OCI-LY3 (cell line): Measurements from ENCODE around the gene CLEC19A.
A peak's percentile ranks its signal among the peaks of the same experiment; 100 is the strongest.

Experiments
- H2AFZ ChIP-seq: fragments of 200-600, 300-600 bp; shearing (Covaris generic); 2 replicates; pipeline ENCODE4 v1.6.0; 2014; ENCODE audit warnings: antibody characterized with exemption, low read depth, low read length
- H3K27ac ChIP-seq: fragments of 200-600, 300-600 bp; sonication (generic); 2 replicates; pipeline ENCODE4 v1.5.1; 2014; ENCODE audit warnings: mild to moderate bottlenecking, low read length, moderate library complexity, mixed read lengths
- H3K27me3 ChIP-seq: fragments of 200-600, 300-600 bp; sonication (generic); 2 replicates; pipeline ENCODE4 v1.6.1; 2014; ENCODE audit warnings: low read depth, low read length, mixed read lengths
- H3K36me3 ChIP-seq: fragments of 200-600, 300-600 bp; sonication (generic); replicated peaks from 2 replicates; pipeline ENCODE3; 2014; ENCODE audit warnings: low read depth, low read length, mixed read lengths
- H3K4me1 ChIP-seq: fragments of 300-600, 200-600 bp; sonication (generic); 2 replicates; pipeline ENCODE4 v1.6.1; 2014; ENCODE audit warnings: low read length, mixed read lengths
- H3K4me2 ChIP-seq: fragments of 200-600, 300-600 bp; sonication (generic); 2 replicates; pipeline ENCODE4 v1.6.1; 2014; ENCODE audit warnings: low read length, mixed read lengths
- H3K4me3 ChIP-seq: fragments of 300-600, 200-600 bp; sonication (generic); 2 replicates; pipeline ENCODE4 v1.5.1; 2014; ENCODE audit warnings: antibody characterized with exemption, mild to moderate bottlenecking, low read length, moderate library complexity
- H3K79me2 ChIP-seq: fragments of 300-600, 200-600 bp; shearing (Covaris generic); 2 replicates; pipeline ENCODE4 v1.6.1; 2014; ENCODE audit warnings: mild to moderate bottlenecking, low read length, mixed read lengths
- H3K9ac ChIP-seq: fragments of 300-600, 200-600 bp; shearing (Covaris generic); 2 replicates; pipeline ENCODE4 v1.6.0; 2014; ENCODE audit warnings: mild to moderate bottlenecking, low read length, moderate library complexity
- H3K9me3 ChIP-seq: fragments of 200-600, 300-600 bp; shearing (Covaris generic); 2 replicates; pipeline ENCODE4 v1.6.1; 2014; ENCODE audit warnings: low read length, mixed read lengths; ENCODE audit not compliant: insufficient read depth
- H4K20me1 ChIP-seq: fragments of 200-600, 300-600 bp; sonication (generic); 2 replicates; pipeline ENCODE4 v1.6.1; 2016; ENCODE audit warnings: low read length, mixed read lengths; ENCODE audit not compliant: insufficient read depth
- CTCF ChIP-seq: fragments of 200-600, 300-600 bp; sonication (generic); IDR thresholded peaks from 2 replicates; pipeline ENCODE4 v1.5.1; 2014; ENCODE audit warnings: antibody characterized with exemption, low read length, low read depth
- EZH2phosphoT487 ChIP-seq: fragments of 200-600 bp; shearing (Covaris generic); IDR thresholded peaks from 2 replicates; pipeline ENCODE4 v1.6.1; 2018; ENCODE audit warnings: antibody characterized with exemption, mixed run types, low read depth

The CLEC19A gene

GRCh38 chr16:19292186-19292585 lies 6.7 kb downstream of the CLEC19A start:
- no peak for TF ChIP-seq EZH2phosphoT487
- no peak for TF ChIP-seq CTCF
- Histone ChIP-seq H3K27ac (no peak overlapping the region), H4K20me1 (no peaks in the 10 kb centered on the region), H3K4me3 (no peak overlapping the region), H3K4me2 (no peak overlapping the region), H3K79me2 (no peaks in the 10 kb centered on the region), H3K27me3 (no peaks in the 10 kb centered on the region), H3K9ac (no peak overlapping the region), H3K9me3 (no peaks in the 10 kb centered on the region), H2AFZ (no peak overlapping the region), H3K4me1 (peaks cover 49% of the 10 kb centered on the region), H3K36me3 (no peaks in the 10 kb centered on the region)

- TF ChIP-seq EZH2phosphoT487 (no peak), CTCF (no peak)
- H3K4me2 ChIP-seq: peak overlapping the region; percentile 33
- peak overlapping the region; percentile 12 for H3K4me3 ChIP-seq
- H3K27ac ChIP-seq: peak overlapping the region; percentile 86
- H3K79me2 ChIP-seq: no peaks in the 10 kb centered on the region
- H2AFZ ChIP-seq: no peak overlapping the region
- peak overlapping the region; percentile 52 for H3K9ac ChIP-seq
- no peaks in the 10 kb centered on the region for H4K20me1 ChIP-seq
- H3K36me3 ChIP-seq: no peaks in the 10 kb centered on the region
- no peaks in the 10 kb centered on the region for H3K27me3 ChIP-seq
- H3K9me3 ChIP-seq: no peaks in the 10 kb centered on the region
- H3K4me1 ChIP-seq: peaks cover 47% of the 10 kb centered on the region
Measured at GRCh38 chr16:19294156-19294649, 8.7 kb downstream of the CLEC19A start.

GRCh38 chr16:19295393-19295792 lies 9.9 kb downstream of the CLEC19A start:
- no peak for TF ChIP-seq CTCF
- TF ChIP-seq EZH2phosphoT487: no peak
- no peaks in the 10 kb centered on the region for H3K36me3 ChIP-seq
- no peaks in the 10 kb centered on the region for H3K27me3 ChIP-seq
- H3K27ac ChIP-seq: peak overlapping the region; percentile 86
- peak overlapping the region; percentile 33; the same call in 1 of the 2 replicates for H3K4me2 ChIP-seq
- no peak overlapping the region for H3K4me3 ChIP-seq
- H3K9ac ChIP-seq: peak overlapping the region; percentile 52; the same call in 1 of the 2 replicates
- no peak overlapping the region for H2AFZ ChIP-seq
- H4K20me1 ChIP-seq: no peaks in the 10 kb centered on the region
- H3K9me3 ChIP-seq: no peaks in the 10 kb centered on the region
- H3K79me2 ChIP-seq: no peaks in the 10 kb centered on the region
- H3K4me1 ChIP-seq: peaks cover 47% of the 10 kb centered on the region

- Histone ChIP-seq H2AFZ (no peak overlapping the region), H3K4me1 (peaks cover 42% of the 10 kb centered on the region), H3K79me2 (no peaks in the 10 kb centered on the region), H3K4me2 (no peak overlapping the region), H3K9me3 (no peaks in the 10 kb centered on the region), H3K27ac (no peak overlapping the region), H3K4me3 (no peak overlapping the region), H3K36me3 (no peaks in the 10 kb centered on the region), H3K9ac (no peak overlapping the region), H3K27me3 (no peaks in the 10 kb centered on the region), H4K20me1 (no peaks in the 10 kb centered on the region)
- no peak for TF ChIP-seq EZH2phosphoT487
- no peak for TF ChIP-seq CTCF
Measured at GRCh38 chr16:19297454-19297853, 11.9 kb downstream of the CLEC19A start.
